Measurements from ENCODE around the gene PRDX5.

Gene PRDX5

DNA sequence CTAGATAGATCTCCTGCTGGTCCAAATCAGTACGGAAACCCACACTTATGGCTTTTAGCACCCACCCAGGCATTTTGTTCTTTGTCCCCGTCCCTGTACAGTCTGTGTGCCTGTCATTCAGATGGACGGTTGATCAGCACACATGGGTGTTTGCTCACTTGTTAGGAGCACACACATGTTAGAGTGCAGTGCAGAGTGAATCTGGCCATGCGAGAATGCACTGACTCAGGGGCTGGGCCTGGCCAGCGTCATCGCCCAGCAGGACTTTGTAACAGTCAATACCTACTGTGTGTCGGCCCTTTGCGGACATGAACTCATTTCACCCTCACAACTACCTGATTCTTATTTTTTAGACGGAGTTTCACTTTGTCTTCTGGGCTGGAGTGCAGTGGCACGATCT is 44.4 kb downstream of the PRDX5 start:
- no peak for DNase-seq (ENCODE audit: low read depth in 2 of 2)

GRCh38 chr11:64364435-64364834 is 46.5 kb downstream of the PRDX5 start:
- DNase-seq (ENCODE audit: low read depth in 2 of 2) = no peak

- DNase-seq (ENCODE audit: low read depth in 2 of 2) = no peak
Measured at GRCh38 chr11:64364911-64365310, 47.0 kb downstream of the PRDX5 start.

DNA sequence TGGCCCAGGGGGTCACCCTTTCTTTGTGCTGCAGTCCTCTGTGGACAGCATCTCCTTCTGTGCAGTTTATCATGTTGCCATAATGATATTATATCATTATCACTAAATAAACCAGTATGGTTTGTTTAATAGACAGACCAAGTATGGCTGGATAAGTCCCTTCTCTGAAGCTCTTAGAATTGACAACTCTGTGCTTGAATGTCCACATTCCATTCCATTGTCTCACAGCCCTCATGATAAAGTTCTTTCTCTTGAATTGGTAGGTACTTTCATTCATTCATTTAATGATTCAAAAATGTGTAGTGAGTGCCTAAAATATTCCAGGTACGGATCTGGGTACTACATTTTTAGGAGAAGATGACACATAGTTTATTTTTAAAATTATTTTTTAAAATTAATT is 48.8 kb downstream of the PRDX5 start:
- no peak for DNase-seq (ENCODE audit: low read depth in 2 of 2)

GRCh38 chr11:64367931-64368672 is 50.2 kb downstream of the PRDX5 start:
- DNase-seq (ENCODE audit: low read depth in 2 of 2) = no peak

- no peak for DNase-seq (ENCODE audit: low read depth in 2 of 2)
Measured at GRCh38 chr11:64368673-64369074, 50.8 kb downstream of the PRDX5 start.

DNA sequence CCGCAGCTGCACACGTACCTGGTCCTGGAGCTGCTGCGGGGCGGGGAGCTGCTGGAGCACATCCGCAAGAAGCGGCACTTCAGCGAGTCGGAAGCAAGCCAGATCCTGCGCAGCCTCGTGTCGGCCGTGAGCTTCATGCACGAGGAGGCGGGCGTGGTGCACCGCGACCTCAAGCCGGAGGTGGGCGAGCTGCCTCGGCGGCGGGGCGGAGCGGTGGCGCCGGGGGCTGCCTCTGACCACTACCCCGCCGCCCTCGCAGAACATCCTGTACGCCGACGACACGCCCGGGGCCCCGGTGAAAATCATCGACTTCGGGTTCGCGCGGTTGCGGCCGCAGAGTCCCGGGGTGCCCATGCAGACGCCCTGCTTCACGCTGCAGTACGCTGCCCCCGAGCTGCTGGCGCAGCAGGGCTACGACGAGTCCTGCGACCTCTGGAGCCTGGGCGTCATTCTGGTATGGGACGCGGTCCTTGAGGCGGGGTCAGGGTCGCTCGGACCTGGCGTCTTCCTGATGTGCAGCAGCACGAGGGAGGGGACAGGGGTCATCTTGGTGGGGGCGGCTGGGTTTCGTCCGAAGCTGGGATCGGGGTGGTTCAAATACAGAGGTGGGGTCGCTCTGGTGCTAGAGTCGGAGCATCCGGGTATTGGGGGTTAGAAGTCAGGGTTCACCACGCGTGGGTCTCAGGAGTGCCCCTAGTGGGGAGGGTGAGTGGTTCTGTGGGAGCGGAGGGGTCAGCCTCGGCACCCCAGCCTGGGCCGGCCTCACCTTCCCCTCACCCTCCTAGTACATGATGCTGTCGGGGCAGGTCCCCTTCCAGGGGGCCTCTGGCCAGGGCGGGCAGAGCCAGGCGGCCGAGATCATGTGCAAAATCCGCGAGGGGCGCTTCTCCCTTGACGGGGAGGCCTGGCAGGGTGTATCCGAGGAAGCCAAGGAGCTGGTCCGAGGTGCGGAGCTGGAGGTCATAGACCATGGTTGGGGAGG is 51.8 kb downstream of the PRDX5 start:
- DNase-seq (ENCODE audit: low read depth in 2 of 2) = no peak

- DNase-seq (ENCODE audit: low read depth in 2 of 2) = no peak
Measured at GRCh38 chr11:64371201-64371600, 53.3 kb downstream of the PRDX5 start.
